ENCODE measurements around the gene XRCC4.

The XRCC4 gene

DNA sequence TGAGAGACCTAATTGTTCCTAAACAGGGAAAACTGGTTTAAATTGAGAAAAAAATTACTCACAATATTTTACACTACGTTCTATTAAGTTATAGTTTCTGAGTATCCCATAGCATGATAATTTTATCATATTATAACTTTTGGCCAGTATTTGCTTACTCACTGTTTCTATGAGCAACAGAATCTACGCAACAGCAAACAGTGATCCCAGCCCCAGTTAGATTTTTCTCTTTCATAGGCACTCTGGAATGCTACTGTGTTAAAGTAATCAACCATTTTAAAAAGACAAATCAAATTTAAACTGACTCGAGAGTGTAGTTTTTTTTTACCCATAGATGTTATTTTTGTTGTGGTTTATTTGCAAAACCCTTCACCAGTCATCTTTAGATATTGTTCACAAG lies 107.2 kb downstream of the XRCC4 start:
- TF ChIP-seq, protein P1, sequence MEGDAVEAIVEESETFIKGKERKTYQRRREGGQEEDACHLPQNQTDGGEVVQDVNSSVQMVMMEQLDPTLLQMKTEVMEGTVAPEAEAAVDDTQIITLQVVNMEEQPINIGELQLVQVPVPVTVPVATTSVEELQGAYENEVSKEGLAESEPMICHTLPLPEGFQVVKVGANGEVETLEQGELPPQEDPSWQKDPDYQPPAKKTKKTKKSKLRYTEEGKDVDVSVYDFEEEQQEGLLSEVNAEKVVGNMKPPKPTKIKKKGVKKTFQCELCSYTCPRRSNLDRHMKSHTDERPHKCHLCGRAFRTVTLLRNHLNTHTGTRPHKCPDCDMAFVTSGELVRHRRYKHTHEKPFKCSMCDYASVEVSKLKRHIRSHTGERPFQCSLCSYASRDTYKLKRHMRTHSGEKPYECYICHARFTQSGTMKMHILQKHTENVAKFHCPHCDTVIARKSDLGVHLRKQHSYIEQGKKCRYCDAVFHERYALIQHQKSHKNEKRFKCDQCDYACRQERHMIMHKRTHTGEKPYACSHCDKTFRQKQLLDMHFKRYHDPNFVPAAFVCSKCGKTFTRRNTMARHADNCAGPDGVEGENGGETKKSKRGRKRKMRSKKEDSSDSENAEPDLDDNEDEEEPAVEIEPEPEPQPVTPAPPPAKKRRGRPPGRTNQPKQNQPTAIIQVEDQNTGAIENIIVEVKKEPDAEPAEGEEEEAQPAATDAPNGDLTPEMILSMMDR (IDR thresholded peaks at IDR 0.05; ENCODE audit: low read depth, low read length, missing control alignments) = no peak
- no peak for DNase-seq (ENCODE audit: extremely low read depth, low read depth)

DNA sequence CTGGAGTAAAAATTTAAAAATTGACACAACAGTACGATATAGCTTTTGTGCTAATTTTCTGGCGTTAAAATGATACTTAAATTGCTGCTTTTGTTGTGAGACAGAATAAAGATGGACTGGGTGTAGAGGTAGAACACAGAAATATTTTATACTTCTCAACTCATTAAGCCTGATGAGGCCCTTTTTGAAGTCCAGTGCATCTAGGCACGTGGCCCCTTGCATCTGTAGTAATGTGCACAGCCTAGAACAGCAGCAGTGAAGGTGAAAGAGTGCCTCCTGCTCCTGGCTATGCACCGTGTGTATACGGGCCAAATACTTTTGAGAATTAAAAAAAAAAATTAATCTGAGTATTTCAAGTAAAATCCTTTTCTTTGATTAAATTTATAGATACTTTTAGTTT lies 115.6 kb downstream of the XRCC4 start:
- no peak overlapping the region for H3K4me3 ChIP-seq (replicated peaks; ENCODE audit: low read depth, low read length)
- DNase-seq (ENCODE audit: extremely low read depth, low read depth) = no peak
- TF ChIP-seq, protein P1 (IDR thresholded peaks at IDR 0.05; ENCODE audit: low read depth, low read length, missing control alignments) = no peak

More for the DNA sequence above, 107.2 kb downstream of the XRCC4 start:
- no peak overlapping the region for H3K4me3 ChIP-seq (replicated peaks; ENCODE audit: low read depth, low read length)

DNA sequence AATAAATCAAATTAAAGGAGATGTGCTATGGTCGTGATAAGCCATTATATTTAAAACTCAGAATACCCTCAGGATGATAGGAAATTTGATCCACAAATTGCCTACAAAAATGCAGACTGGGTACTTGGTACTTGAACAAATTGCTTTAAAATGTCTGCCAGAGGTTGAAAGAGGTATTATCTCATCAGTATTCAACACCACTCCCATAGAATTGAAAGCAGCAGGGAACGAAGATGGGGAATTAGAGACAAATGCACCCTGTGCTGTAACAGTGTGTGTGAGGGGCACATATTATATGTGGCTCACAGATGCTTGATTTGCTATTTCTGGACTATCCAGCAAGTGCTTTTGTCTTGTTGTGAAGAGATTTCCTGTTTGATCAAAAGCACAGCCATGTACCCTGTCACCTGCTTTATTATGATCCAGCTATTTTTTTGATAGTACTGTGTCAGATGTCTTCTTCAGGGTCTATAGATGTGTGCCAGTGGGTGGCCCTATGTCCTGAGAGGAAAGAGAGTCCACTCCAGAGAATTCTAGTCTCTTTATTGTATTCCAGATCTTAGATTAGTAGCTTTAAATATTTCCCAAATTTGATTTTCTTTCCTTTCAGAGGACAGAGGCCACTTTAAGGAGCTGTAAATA lies 120.1 kb downstream of the XRCC4 start:
- no peak overlapping the region for H3K4me3 ChIP-seq (replicated peaks; ENCODE audit: low read depth, low read length)
- TF ChIP-seq, protein P1 (IDR thresholded peaks at IDR 0.05; ENCODE audit: low read depth, low read length, missing control alignments) = no peak
- no peak for DNase-seq (ENCODE audit: extremely low read depth, low read depth)

DNA sequence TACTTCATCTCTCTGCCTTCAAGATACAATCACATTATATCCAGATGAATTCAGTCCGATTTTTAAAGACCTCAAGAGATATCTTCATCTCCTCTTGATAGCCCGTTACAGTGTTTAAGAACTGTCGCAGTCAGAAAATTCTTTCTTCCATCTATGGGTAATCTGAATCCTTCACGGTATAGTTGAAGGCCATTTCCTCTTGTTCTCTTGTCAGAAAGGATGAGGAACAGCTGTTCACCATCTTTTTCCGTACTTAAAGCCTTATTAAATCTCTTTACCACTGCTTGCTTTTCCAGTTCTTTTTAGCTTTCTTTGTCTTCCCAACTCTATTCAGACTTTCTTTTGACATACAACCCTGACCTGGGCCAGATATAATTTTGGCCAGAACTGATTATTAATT lies 121.8 kb downstream of the XRCC4 start:
- TF ChIP-seq, protein P1 (IDR thresholded peaks at IDR 0.05; ENCODE audit: low read depth, low read length, missing control alignments) = no peak
- DNase-seq (ENCODE audit: extremely low read depth, low read depth) = no peak
- no peak overlapping the region for H3K4me3 ChIP-seq (replicated peaks; ENCODE audit: low read depth, low read length)

DNA sequence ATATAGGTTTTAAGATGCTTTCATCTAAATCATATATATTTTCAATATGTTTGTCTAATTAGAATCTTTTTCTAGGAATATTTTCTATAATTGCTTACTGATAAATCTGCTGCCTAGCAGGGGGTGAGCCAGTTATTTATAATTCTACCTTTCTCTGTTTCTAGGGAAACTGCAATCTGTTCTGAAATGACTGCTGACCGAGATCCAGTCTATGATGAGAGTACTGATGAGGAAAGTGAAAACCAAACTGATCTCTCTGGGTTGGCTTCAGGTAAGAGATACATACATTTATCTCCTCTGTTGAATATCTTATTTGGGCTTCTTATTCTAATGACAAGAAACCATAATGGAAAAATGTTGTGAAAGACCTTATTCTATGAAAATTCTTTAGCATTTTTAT lies 127.3 kb downstream of the XRCC4 start:
- no peak overlapping the region for H3K4me3 ChIP-seq (replicated peaks; ENCODE audit: low read depth, low read length)
- TF ChIP-seq, protein P1 (IDR thresholded peaks at IDR 0.05; ENCODE audit: low read depth, low read length, missing control alignments) = no peak
- no peak for DNase-seq (ENCODE audit: extremely low read depth, low read depth)

DNA sequence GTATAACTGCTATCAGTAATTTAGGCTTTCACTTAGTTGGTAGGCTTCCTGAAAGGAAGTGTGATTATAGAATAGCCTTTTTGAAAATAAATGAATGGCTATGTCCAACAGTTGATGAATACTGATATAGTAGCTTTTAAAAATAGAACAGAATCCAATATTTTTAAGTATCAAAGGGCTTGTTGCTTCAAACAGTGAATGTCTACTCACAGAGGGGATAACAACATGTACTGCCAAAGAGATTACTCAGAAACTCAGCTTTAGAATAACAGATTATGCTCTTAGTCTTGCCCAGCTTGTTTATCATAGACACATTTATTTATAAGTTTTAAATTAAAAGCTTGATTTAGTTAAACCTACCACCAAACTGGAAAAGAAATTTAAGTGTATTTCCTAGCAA lies 132.6 kb downstream of the XRCC4 start:
- H3K4me3 ChIP-seq (replicated peaks; ENCODE audit: low read depth, low read length) = no peak overlapping the region
- DNase-seq (ENCODE audit: extremely low read depth, low read depth) = no peak
- TF ChIP-seq, protein P1 (IDR thresholded peaks at IDR 0.05; ENCODE audit: low read depth, low read length, missing control alignments) = no peak

GRCh38 chr5:83219077-83219476 lies 141.7 kb downstream of the XRCC4 start:
- DNase-seq (ENCODE audit: extremely low read depth, low read depth) = no peak
- H3K4me3 ChIP-seq (replicated peaks; ENCODE audit: low read depth, low read length) = no peak overlapping the region
- TF ChIP-seq, protein P1 (IDR thresholded peaks at IDR 0.05; ENCODE audit: low read depth, low read length, missing control alignments) = no peak
